HepG2 (cell line): ENCODE measurements around the gene CCDC201. TPM values are rescaled to one million over a fixed set of nuclear protein-coding genes. Genes with fewer than 3 reads are reported as not detected.

ENCODE experiments used
- EEA1 ChIP-seq: sonication (generic); formaldehyde crosslinking; IDR thresholded peaks from 2 replicates; pipeline ENCODE4 v1.5.1; 2020; ENCODE audit warnings: mild to moderate bottlenecking, missing genetic modification reagents, borderline replicate concordance
- FOXA3 ChIP-seq: IDR thresholded peaks from 2 replicates; pipeline ENCODE4 v1.6.1; 2016; ENCODE audit warnings: missing genetic modification reagents, missing compliant biosample characterization
- FOXO1 ChIP-seq: sonication (generic); formaldehyde crosslinking; IDR thresholded peaks from 2 replicates; pipeline ENCODE4 v1.4.0; 2020; ENCODE audit warnings: missing genetic modification reagents
- GATAD2A ChIP-seq: IDR thresholded peaks from 2 replicates; pipeline ENCODE4 v1.6.1; 2016
- HOXA9 ChIP-seq: sonication (generic); formaldehyde crosslinking; IDR thresholded peaks from 2 replicates; pipeline ENCODE4 v1.8.1; 2022; ENCODE audit warnings: missing genetic modification reagents, mild to moderate bottlenecking, moderate library complexity, borderline replicate concordance
- KDM6A ChIP-seq: IDR thresholded peaks from 2 replicates; pipeline ENCODE4 v1.6.1; 2016; ENCODE audit warnings: low read depth
- MIXL1 ChIP-seq: IDR thresholded peaks from 2 replicates; pipeline ENCODE4 v1.6.1; 2016
- MTA1 ChIP-seq: sonication (generic); formaldehyde crosslinking; IDR thresholded peaks from 2 replicates; pipeline ENCODE4 v1.4.0; 2020; ENCODE audit warnings: missing genetic modification reagents, mild to moderate bottlenecking, borderline replicate concordance
- NFE2L2 ChIP-seq: fragments of 150-350 bp; IDR thresholded peaks from 2 replicates; pipeline ENCODE4 v1.6.1; 2014; ENCODE audit warnings: low read length
- NR2F6 ChIP-seq, 2 experiments: IDR thresholded peaks; 2 replicates each; pipeline ENCODE4 v1.6.1; 2016; ENCODE audit warnings: antibody characterized with exemption in 1 of 2, mild to moderate bottlenecking in 1 of 2
- PAX8 ChIP-seq: sonication (generic); formaldehyde crosslinking; IDR thresholded peaks from 2 replicates; pipeline ENCODE4 v1.8.0; 2022; ENCODE audit warnings: mild to moderate bottlenecking, missing genetic modification reagents, borderline replicate concordance
- REL ChIP-seq: sonication (generic); formaldehyde crosslinking; conservative IDR thresholded peaks from 2 replicates; pipeline ENCODE4 v1.8.0; 2022; ENCODE audit warnings: mild to moderate bottlenecking, missing genetic modification reagents, moderate library complexity
- SIN3B ChIP-seq: fragments of 150-350 bp; IDR thresholded peaks from 2 replicates; pipeline ENCODE4 v1.6.1; 2014; ENCODE audit warnings: low read length
- SIX1 ChIP-seq: sonication (generic); formaldehyde crosslinking; IDR thresholded peaks from 2 replicates; pipeline ENCODE4 v1.4.0; 2020; ENCODE audit warnings: missing genetic modification reagents, borderline replicate concordance
- SOX5 ChIP-seq: IDR thresholded peaks from 2 replicates; pipeline ENCODE4 v1.6.1; 2016; ENCODE audit warnings: borderline replicate concordance
- STAG1 ChIP-seq: sonication (generic); formaldehyde crosslinking; IDR thresholded peaks from 2 replicates; pipeline ENCODE4 v1.4.0; 2020; ENCODE audit warnings: missing genetic modification reagents
- XBP1 ChIP-seq: sonication (generic); formaldehyde crosslinking; IDR thresholded peaks from 2 replicates; pipeline ENCODE4 v1.5.0; 2020; ENCODE audit warnings: missing genetic modification reagents
- ZBTB25 ChIP-seq: IDR thresholded peaks from 2 replicates; pipeline ENCODE4 v1.6.1; 2018; ENCODE audit warnings: missing genetic modification reagents
- ZBTB38 ChIP-seq: sonication (generic); formaldehyde crosslinking; IDR thresholded peaks from 2 replicates; pipeline ENCODE4 v1.5.1; 2020; ENCODE audit warnings: mild to moderate bottlenecking, missing genetic modification reagents
- ZFY ChIP-seq: sonication (generic); formaldehyde crosslinking; IDR thresholded peaks from 2 replicates; pipeline ENCODE4 v1.4.0; 2020; ENCODE audit warnings: missing genetic modification reagents
- ZFYVE20 ChIP-seq: sonication (generic); formaldehyde crosslinking; IDR thresholded peaks from 2 replicates; pipeline ENCODE4 v1.8.0; 2023; ENCODE audit warnings: low read depth, mild to moderate bottlenecking, moderate library complexity, missing genetic modification reagents, borderline replicate concordance
- ZMYM3 ChIP-seq: sonication (generic); formaldehyde crosslinking; IDR thresholded peaks from 2 replicates; pipeline ENCODE4 v1.5.1; 2020; ENCODE audit warnings: mild to moderate bottlenecking, missing genetic modification reagents
- ZNF143 ChIP-seq: sonication (generic); formaldehyde crosslinking; IDR thresholded peaks from 2 replicates; pipeline ENCODE4 v1.4.0; 2020; ENCODE audit warnings: missing genetic modification reagents
- ZNF256 ChIP-seq: sonication (generic); formaldehyde crosslinking; conservative IDR thresholded peaks from 2 replicates; pipeline ENCODE4 v1.4.0; 2020; ENCODE audit warnings: missing genetic modification reagents
- ZNF335 ChIP-seq: sonication (generic); formaldehyde crosslinking; IDR thresholded peaks from 2 replicates; pipeline ENCODE4 v1.4.0; 2020; ENCODE audit warnings: missing genetic modification reagents
- ZNF343 ChIP-seq: sonication (generic); formaldehyde crosslinking; IDR thresholded peaks from 2 replicates; pipeline ENCODE4 v1.4.0; 2020; ENCODE audit warnings: mild to moderate bottlenecking, missing genetic modification reagents
- ZNF383 ChIP-seq: sonication (generic); formaldehyde crosslinking; IDR thresholded peaks from 2 replicates; pipeline ENCODE4 v1.4.0; 2020; ENCODE audit warnings: missing genetic modification reagents, mild to moderate bottlenecking, borderline replicate concordance
- ZNF503 ChIP-seq: sonication (generic); formaldehyde crosslinking; IDR thresholded peaks from 2 replicates; pipeline ENCODE4 v1.4.0; 2020; ENCODE audit warnings: missing genetic modification reagents
- ZNF530 ChIP-seq: sonication (generic); formaldehyde crosslinking; IDR thresholded peaks from 2 replicates; pipeline ENCODE4 v1.5.0; 2020; ENCODE audit warnings: low read depth, mild to moderate bottlenecking, missing genetic modification reagents
- ZNF660 ChIP-seq: sonication (generic); formaldehyde crosslinking; IDR thresholded peaks from 2 replicates; pipeline ENCODE4 v1.5.1; 2020; ENCODE audit warnings: mild to moderate bottlenecking, low read depth, missing genetic modification reagents, borderline replicate concordance
- ZNF850 ChIP-seq: sonication (generic); formaldehyde crosslinking; conservative IDR thresholded peaks from 2 replicates; pipeline ENCODE4 v1.9.0; 2021; ENCODE audit warnings: mild to moderate bottlenecking, missing genetic modification reagents
- ZSCAN31 ChIP-seq: sonication (generic); formaldehyde crosslinking; IDR thresholded peaks from 2 replicates; pipeline ENCODE4 v1.5.0; 2020; ENCODE audit warnings: low read depth, mild to moderate bottlenecking, missing genetic modification reagents
- polyA plus RNA-seq, 8 experiments: library from polyadenylated mRNA; depleted of rRNA in 3 of 8; stranded (reverse) in 7 of 8; unstranded in 1 of 8; fragments of >200 nt; fragmentation: Illumina TruSeq in 4 of 8; extraction: Trizol in 4 of 8; gene quantifications; 2 replicates each; pipeline versions ENCODE4 v1.2.1 to v1.2.3, GENCODE V29; 2011 to 2016; ENCODE audit warnings: low read depth in 4 of 8, missing spikeins in 1 of 8, mixed read lengths in 1 of 8; ENCODE audit not compliant: insufficient read depth in 1 of 8
- total RNA-seq, 5 experiments: library from RNA; depleted of rRNA; stranded (reverse); fragments of >200 nt; fragmentation: Illumina TruSeq; extraction: Trizol; gene quantifications; 2 replicates each; pipeline ENCODE4 v1.2.3, GENCODE V29; 2016; ENCODE audit warnings: low read depth in 1 of 5

CCDC201 gene
- total and polyA plus RNA-seq, 2 of the 13 experiments (the other 11 are each of a cell fraction or from before 2014, with no cell fraction given), result 0.92 TPM; not detected in 1

GRCh38 chr7:45890125-45890901, 17.4 kb upstream of the CCDC201 start (continued):
- TF ChIP-seq NR2F6 (IDR thresholded peaks at IDR 0.05) (no peak), NR2F6 (CRISPR knock-in tag; IDR thresholded peaks at IDR 0.05) (peak; percentile 5; the same call in 1 of the 2 replicates), FOXO1 (no peak), ZSCAN31 (CRISPR knock-in tag) (0 out of 2 replicates have a peak, but pooled peaks have one; percentile 29), SIN3B (no peak), ZNF335 (CRISPR knock-in tag) (no peak), XBP1 (CRISPR knock-in tag) (no peak), GATAD2A (CRISPR knock-in tag) (no peak), ZBTB38 (CRISPR knock-in tag) (no peak), MIXL1 (no peak; the same call in 1 of the 2 replicates), FOXA3 (CRISPR knock-in tag) (peak; percentile 27; the same call in 1 of the 2 replicates), ZNF530 (no peak), KDM6A (no peak), ZFY (CRISPR knock-in tag) (peak; percentile 34; the same call in 1 of the 2 replicates), STAG1 (CRISPR knock-in tag) (no peak), ZNF660 (CRISPR knock-in tag) (no peak), ZNF143 (CRISPR knock-in tag) (no peak), NFE2L2 (no peak), MTA1 (CRISPR knock-in tag) (no peak), ZNF503 (CRISPR knock-in tag) (peak; percentile 15; the same call in 1 of the 2 replicates), ZNF343 (CRISPR knock-in tag) (no peak), REL (CRISPR knock-in tag) (peak; percentile 91), SOX5 (no peak; the same call in none of the 2 replicates), ZBTB25 (CRISPR knock-in tag) (no peak; the same call in 1 of the 2 replicates), ZFYVE20 (no peak), EEA1 (CRISPR knock-in tag) (no peak), ZNF850 (CRISPR knock-in tag) (no peak), ZNF383 (CRISPR knock-in tag) (no peak), HOXA9 (CRISPR knock-in tag) (no peak), ZNF256 (CRISPR knock-in tag) (no peak), ZMYM3 (CRISPR knock-in tag) (no peak), SIX1 (CRISPR knock-in tag) (no peak), PAX8 (CRISPR knock-in tag) (no peak)
